Lower leg skin (tissue), 3 donors: ENCODE data around the gene SF3A2.

ENCODE experiments used
- POLR2A ChIP-seq, 2 donors: fragments of 450-650 bp; IDR thresholded peaks; one replicate each; pipeline ENCODE4 v1.6.1; 2016 to 2017; ENCODE audit warnings: antibody characterized with exemption in 2 of 2, mild to moderate bottlenecking in 1 of 2, moderate library complexity in 1 of 2
- TF ChIP-seq, protein P1 (sequence below), 3 donors: fragments of 450-650 bp; IDR thresholded peaks; one replicate each; pipeline ENCODE4 v1.5.1; 2016; ENCODE audit warnings: antibody characterized with exemption in 3 of 3, mild to moderate bottlenecking in 3 of 3, moderate library complexity in 2 of 3

DNA sequence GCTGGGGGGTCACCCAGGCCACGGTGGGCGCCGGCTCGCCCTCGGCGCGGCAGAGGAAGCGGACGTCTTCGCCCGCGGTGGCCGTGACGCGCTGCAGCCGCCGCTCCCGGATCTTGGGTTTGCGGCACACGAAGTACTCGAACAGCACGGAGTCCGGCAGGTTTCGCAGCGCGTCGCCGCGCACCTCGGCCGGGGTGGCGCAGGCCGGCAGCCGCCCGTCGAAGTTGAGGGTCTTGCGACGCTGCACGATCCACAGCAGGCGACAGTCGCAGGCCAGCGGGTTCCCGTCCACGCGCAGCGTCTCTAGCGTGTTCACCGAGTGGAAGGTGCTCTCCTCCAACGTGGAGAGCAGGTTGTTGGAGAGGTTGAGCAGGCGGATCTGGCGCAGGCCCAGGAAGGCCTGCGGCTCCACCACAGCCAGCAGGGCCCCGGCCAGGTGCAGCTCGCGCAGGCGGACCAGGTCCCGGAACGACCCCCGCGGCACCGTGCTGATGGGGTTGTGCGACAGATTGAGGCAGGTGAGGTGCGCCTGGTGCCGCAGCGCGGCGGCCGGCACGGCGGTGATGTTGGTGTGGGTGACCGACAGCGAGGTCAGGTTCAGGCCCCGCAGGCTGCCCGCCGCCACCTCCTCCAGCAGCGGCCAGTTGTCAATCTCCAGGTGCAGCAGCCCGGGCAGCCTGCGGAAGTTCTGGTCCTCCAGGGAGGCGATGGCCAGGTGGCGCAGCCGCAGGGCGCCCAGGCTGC lies 54.0 kb downstream of the SF3A2 start:
- TF ChIP-seq, protein P1, sequence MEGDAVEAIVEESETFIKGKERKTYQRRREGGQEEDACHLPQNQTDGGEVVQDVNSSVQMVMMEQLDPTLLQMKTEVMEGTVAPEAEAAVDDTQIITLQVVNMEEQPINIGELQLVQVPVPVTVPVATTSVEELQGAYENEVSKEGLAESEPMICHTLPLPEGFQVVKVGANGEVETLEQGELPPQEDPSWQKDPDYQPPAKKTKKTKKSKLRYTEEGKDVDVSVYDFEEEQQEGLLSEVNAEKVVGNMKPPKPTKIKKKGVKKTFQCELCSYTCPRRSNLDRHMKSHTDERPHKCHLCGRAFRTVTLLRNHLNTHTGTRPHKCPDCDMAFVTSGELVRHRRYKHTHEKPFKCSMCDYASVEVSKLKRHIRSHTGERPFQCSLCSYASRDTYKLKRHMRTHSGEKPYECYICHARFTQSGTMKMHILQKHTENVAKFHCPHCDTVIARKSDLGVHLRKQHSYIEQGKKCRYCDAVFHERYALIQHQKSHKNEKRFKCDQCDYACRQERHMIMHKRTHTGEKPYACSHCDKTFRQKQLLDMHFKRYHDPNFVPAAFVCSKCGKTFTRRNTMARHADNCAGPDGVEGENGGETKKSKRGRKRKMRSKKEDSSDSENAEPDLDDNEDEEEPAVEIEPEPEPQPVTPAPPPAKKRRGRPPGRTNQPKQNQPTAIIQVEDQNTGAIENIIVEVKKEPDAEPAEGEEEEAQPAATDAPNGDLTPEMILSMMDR (IDR thresholded peaks at IDR 0.05): no peak
- no peak for TF ChIP-seq POLR2A (IDR thresholded peaks at IDR 0.05)
